Astrocyte (in vitro differentiated cells and primary cell): ENCODE results near the gene SPIRE1.

Experiments
- CTCF ChIP-seq: IDR thresholded peaks from 2 replicates; pipeline ENCODE4 v1.5.1; 2011; ENCODE audit warnings: low read depth, mild to moderate bottlenecking, inconsistent platforms, low read length, moderate library complexity; ENCODE audit not compliant: insufficient read depth
- EZH2 ChIP-seq: IDR thresholded peaks from 2 replicates; pipeline ENCODE4 v1.6.1; 2012; ENCODE audit warnings: mild to moderate bottlenecking, low read length, inconsistent platforms; ENCODE audit not compliant: insufficient read depth

DNA sequence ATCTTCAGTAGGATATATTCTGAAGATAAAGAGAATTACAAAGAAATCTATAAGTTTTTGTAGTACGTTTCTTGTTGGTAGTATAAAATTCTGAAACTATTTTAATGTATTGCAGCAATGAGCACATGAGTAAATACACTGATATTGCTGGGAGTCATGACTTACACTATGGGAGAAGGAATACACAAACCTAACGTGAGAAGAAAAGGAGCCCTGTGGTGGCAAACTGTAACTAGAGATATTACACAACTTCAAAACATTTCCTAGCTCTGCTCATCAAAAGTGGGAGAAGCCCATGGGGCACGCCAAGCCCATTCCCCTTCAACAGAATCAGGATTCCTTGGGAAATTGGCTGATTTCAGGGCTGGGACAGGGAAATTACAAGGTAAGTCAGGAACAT, 20.5 kb downstream of the SPIRE1 start:
- TF ChIP-seq CTCF (no peak), EZH2 (no peak)
